Inferior parietal cortex (tissue), 1 donor: Measurements from ENCODE around the gene PHOSPHO1.
A peak's percentile ranks its signal among the peaks of the same experiment; 100 is the strongest.
"Not testable (repeated sequence)": the region's sequence is repeated elsewhere in the genome, so short reads cannot be mapped to it uniquely, and the experiment has no call there.

ENCODE experiments used
- DNase-seq: peaks from one replicate; pipeline ENCODE4 v3.0.0-alpha.2; 2016; ENCODE audit errors: extremely low spot score

PHOSPHO1 gene

GRCh38 chr17:49230636-49231562 is at the start of gene PHOSPHO1:
PHOSPHO1 (minus strand) TSS chr17:49230787; CDS start chr17:49226691, 4,096 bp downstream.
- DNase-seq = peak; percentile 75

GRCh38 chr17:49280061-49280460 is 49.5 kb upstream of the PHOSPHO1 start:
- DNase-seq = no peak

GRCh38 chr17:49279263-49280015 is 48.9 kb upstream of the PHOSPHO1 start:
- not testable (repeated sequence) for DNase-seq

GRCh38 chr17:49278076-49278475 is 47.5 kb upstream of the PHOSPHO1 start:
- no peak for DNase-seq

- no peak for DNase-seq
Observed at GRCh38 chr17:49277638-49278037, 47.1 kb upstream of the PHOSPHO1 start.

- DNase-seq = not testable (repeated sequence)
Observed at GRCh38 chr17:49275981-49276380, 45.4 kb upstream of the PHOSPHO1 start.

- no peak for DNase-seq
Observed at GRCh38 chr17:49269356-49269755, 38.8 kb upstream of the PHOSPHO1 start.

GRCh38 chr17:49267912-49268311 is 37.3 kb upstream of the PHOSPHO1 start:
- no peak for DNase-seq

- DNase-seq = no peak
Observed at GRCh38 chr17:49266233-49266632, 35.6 kb upstream of the PHOSPHO1 start.

- not testable (repeated sequence) for DNase-seq
Observed at GRCh38 chr17:49261540-49261939, 31.0 kb upstream of the PHOSPHO1 start.

- no peak for DNase-seq
Observed at GRCh38 chr17:49260817-49261291, 30.3 kb upstream of the PHOSPHO1 start.

- DNase-seq = no peak
Observed at GRCh38 chr17:49260011-49260816, 29.6 kb upstream of the PHOSPHO1 start.

GRCh38 chr17:49259663-49260010 is 29.1 kb upstream of the PHOSPHO1 start:
- DNase-seq = no peak

GRCh38 chr17:49258394-49258793 is 27.8 kb upstream of the PHOSPHO1 start:
- no peak for DNase-seq

GRCh38 chr17:49255125-49255524 is 24.5 kb upstream of the PHOSPHO1 start:
- DNase-seq = no peak

- no peak for DNase-seq
Observed at GRCh38 chr17:49254066-49254465, 23.5 kb upstream of the PHOSPHO1 start.

- DNase-seq = no peak
Observed at GRCh38 chr17:49252148-49252695, 21.6 kb upstream of the PHOSPHO1 start.

- DNase-seq = no peak
Observed at GRCh38 chr17:49249890-49250522, 19.4 kb upstream of the PHOSPHO1 start.

GRCh38 chr17:49249292-49249794 is 18.8 kb upstream of the PHOSPHO1 start:
- no peak for DNase-seq

- no peak for DNase-seq
Observed at GRCh38 chr17:49247944-49248343, 17.4 kb upstream of the PHOSPHO1 start.

GRCh38 chr17:49244839-49245238 is 14.3 kb upstream of the PHOSPHO1 start:
- no peak for DNase-seq
